ENCODE measurements around the gene FAM216A. TPM values are rescaled to one million over a fixed set of nuclear protein-coding genes. Genes with fewer than 3 reads are reported as not detected.
"Not testable (repeated sequence)": the region's sequence is repeated elsewhere in the genome, so short reads cannot be mapped to it uniquely, and the experiment has no call there.

Gene FAM216A
- total RNA-seq, 1 experiment from 2014 or later = 10.1 TPM

- TF ChIP-seq SP1 (IDR thresholded peaks at IDR 0.05; ENCODE audit: low read depth) = peak; percentile 96
- no peak for TF ChIP-seq ATF3 (IDR thresholded peaks at IDR 0.05)
- peak; percentile 75; the same call in 1 of the 2 replicates for TF ChIP-seq ZFX (IDR thresholded peaks at IDR 0.05)
- TF ChIP-seq CBX3 (IDR thresholded peaks at IDR 0.05; ENCODE audit: low read depth) = peak; percentile 64; the same call in 1 of the 2 replicates
- TF ChIP-seq POLR2AphosphoS5 (IDR thresholded peaks at IDR 0.05; ENCODE audit: low read depth, low read length) = peak; percentile 77
- no peak for TF ChIP-seq RAD21 (IDR thresholded peaks at IDR 0.05; ENCODE audit: low read depth)
- TF ChIP-seq EGR1 (IDR thresholded peaks at IDR 0.05; ENCODE audit: low read depth) = 0 out of 2 replicates have a peak, but pooled peaks have one; percentile 62
- peak; percentile 96 for TF ChIP-seq POLR2A (IDR thresholded peaks at IDR 0.05; ENCODE audit: borderline replicate concordance, extremely low read depth, insufficient read depth, insufficient read length)
Observed at GRCh38 chr12:110468214-110469048, at the start of gene FAM216A, which contains the start of gene GPN3 (continued).

GRCh38 chr12:110420644-110421043 lies 48.0 kb upstream of the FAM216A start:
- H3K9ac ChIP-seq (ENCODE audit: low read length); H3K27me3 ChIP-seq (ENCODE audit: insufficient read depth, low read length); H3K9me3 ChIP-seq (ENCODE audit: control insufficient read depth in 1 of 2, insufficient read depth in 1 of 2, low read depth in 1 of 2, low read length in 2 of 2); H4K20me1 ChIP-seq (ENCODE audit: insufficient read depth); RAD21 ChIA-PET (ENCODE audit: low non-redundant PET in 1 of 2, low total read pairs in 2 of 2, uncharacterized antibody in 2 of 2, unreplicated experiment in 2 of 2); H3K4me3 ChIP-seq (replicated peaks in 1 of 2; ENCODE audit: low read depth in 1 of 2, low read length in 2 of 2); H3K9me2 ChIP-seq (ENCODE audit: insufficient read depth); intact Hi-C loops (cut with micrococcal nuclease); DNase-seq (ENCODE audit: low read depth, low spot score); H2AFZ ChIP-seq (ENCODE audit: low read depth, low read length, poor library complexity, severe bottlenecking); ATAC-seq; H3K4me2 ChIP-seq (ENCODE audit: low read length); H3K36me3 ChIP-seq (ENCODE audit: control insufficient read depth in 1 of 2, insufficient read depth in 2 of 2, low read length in 2 of 2); BruUV-seq (replicated peaks); H3K4me1 ChIP-seq (ENCODE audit: control insufficient read depth in 1 of 2, insufficient read depth in 2 of 2, low read length in 2 of 2); H3K27ac ChIP-seq (ENCODE audit: low read depth, low read length); H3K79me2 ChIP-seq (ENCODE audit: insufficient read depth, low read length): not testable (repeated sequence)
- CTCF ChIA-PET = interaction anchor here (0.6 to 2.3 kb wide), 4 partner anchors 11 to 1980 kb away, joined by 3 to 9 read pairs (median 4); partner anchors contain the start of gene ARPC3
- POLR2A ChIA-PET = interaction anchor here (1.6 kb wide), 1 partner anchor 11 kb away, joined by 6 read pairs; no protein-coding TSS in a partner anchor
